AG09319 (cell line): Measurements from ENCODE around the gene UBA6.

Source experiments
- DNase-seq: peaks from one replicate; pipeline ENCODE4 v3.0.0-alpha.2; 2010; ENCODE audit warnings: low read depth; ENCODE audit errors: extremely low read depth
- TF ChIP-seq, protein P1 (sequence below): IDR thresholded peaks from 2 replicates; pipeline ENCODE4 v1.5.1; 2011; ENCODE audit warnings: low read depth, mild to moderate bottlenecking, inconsistent platforms, low read length, moderate library complexity

The UBA6 gene

DNA sequence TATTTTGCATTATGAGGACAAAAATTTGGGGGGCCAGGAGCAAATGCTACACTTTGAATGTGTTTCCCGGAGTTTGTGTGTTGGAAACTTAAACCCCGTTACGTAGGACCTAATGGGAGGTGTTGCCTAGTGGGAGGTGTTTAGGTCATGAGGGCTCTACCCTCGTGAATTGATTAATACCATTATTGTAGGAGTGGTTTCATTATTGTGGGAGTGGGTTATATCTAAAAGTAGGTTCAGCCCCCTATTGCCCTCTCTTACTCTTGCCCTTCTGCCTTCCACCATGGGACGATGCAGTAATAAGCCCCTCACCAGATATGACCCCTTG, 15.5 kb downstream of the UBA6 start:
- no peak for DNase-seq
- TF ChIP-seq, protein P1, sequence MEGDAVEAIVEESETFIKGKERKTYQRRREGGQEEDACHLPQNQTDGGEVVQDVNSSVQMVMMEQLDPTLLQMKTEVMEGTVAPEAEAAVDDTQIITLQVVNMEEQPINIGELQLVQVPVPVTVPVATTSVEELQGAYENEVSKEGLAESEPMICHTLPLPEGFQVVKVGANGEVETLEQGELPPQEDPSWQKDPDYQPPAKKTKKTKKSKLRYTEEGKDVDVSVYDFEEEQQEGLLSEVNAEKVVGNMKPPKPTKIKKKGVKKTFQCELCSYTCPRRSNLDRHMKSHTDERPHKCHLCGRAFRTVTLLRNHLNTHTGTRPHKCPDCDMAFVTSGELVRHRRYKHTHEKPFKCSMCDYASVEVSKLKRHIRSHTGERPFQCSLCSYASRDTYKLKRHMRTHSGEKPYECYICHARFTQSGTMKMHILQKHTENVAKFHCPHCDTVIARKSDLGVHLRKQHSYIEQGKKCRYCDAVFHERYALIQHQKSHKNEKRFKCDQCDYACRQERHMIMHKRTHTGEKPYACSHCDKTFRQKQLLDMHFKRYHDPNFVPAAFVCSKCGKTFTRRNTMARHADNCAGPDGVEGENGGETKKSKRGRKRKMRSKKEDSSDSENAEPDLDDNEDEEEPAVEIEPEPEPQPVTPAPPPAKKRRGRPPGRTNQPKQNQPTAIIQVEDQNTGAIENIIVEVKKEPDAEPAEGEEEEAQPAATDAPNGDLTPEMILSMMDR, result no peak

DNA sequence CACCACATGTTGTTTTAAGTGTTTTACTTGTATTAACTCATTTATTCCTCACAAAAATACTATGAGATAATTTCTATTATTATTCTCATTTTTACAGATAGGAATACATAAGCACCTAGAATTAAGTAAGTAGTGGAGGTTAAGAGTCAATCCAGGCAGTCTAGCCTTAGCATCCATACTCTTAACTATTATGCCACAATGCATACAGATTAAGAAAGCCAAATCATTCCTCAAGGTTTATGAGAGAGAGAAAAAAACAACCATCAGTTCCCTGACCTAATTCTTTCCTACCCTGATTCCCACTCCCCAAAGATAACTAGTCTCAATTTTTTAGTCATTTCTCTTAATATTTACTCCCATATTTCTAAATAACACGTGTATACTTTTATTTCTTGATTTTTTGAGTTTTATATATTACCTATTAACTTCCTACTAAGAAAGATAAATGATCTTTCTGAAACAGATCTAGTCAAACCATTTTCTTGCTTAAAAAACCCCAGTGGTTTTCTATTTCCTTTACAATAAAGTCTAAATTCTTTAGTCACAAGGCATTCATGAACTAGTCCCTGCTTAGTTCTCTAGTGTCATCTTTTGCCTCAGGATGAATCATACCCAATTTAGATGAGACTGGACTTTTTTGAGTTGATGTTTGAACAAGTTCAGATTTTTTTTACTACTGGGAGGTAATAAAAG, 16.0 kb downstream of the UBA6 start:
- TF ChIP-seq, protein P1, result no peak
- DNase-seq, result no peak

DNA sequence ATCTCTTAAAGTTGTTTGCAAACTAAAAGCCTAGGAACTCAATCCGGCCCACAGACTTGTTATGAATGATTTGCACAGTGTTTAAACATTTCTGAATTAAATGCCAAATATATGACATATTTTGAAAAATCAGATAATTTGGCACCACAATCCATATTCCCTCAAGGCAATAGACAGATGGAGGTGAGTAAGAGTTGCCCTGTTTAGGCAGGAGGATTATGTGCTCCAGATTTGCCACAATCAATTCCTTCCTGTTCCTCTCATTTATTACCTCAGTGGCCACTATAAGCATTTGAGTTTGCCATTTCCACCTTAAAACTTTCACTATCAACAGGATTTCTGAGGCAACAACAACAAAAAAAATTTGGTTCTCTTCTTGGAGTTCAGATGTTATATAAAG, 18.7 kb downstream of the UBA6 start:
- TF ChIP-seq, protein P1, result no peak
- DNase-seq, result no peak

DNA sequence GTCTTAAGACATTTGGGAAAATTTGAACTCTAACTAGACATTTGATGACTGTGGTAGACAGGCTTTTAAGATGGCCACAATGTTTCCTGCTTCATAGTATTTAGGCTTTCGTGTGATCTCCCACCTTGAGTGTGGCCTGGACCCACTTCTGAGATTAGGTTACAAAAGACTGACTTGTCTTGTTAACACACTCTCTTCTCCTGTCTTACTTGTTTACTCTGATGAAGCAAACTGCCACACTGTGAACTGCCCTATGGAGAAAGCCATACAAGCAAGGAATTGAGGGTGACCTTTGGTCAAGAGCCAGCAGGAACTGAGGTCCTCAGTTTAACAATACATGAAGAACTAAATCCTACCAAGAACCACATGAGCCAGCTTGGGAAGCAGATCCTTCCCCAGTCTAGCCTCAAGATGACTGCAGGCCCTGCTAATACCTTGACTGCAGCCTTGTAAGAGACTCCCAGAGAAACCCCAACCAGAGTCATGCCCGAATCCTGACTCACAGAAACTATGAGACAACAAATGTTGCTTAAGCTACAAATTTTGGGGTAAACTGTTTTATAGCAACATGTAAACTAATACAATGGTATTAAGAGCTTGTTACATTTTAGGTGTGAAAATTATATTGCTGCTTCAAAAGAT, 20.3 kb downstream of the UBA6 start:
- TF ChIP-seq, protein P1, result no peak
- no peak for DNase-seq

DNA sequence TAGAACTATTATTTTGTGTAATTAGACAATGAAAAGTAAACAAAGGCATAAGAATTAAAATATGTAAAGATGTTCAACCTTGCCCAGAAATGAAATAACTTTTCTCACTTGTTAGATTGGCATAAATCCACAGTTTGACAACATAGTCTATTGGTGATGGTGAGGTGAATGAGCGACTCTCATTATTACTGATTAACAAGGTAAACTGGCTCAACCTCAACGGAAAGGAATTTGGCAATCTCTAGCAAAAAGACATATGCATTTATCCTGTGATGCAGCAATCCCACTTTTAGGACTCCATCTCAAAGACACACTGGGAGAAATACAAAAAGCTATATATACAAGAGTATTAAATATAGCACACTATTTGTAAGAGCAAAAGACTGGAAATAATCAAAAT, 22.3 kb downstream of the UBA6 start:
- TF ChIP-seq, protein P1, result no peak
- no peak for DNase-seq

DNA sequence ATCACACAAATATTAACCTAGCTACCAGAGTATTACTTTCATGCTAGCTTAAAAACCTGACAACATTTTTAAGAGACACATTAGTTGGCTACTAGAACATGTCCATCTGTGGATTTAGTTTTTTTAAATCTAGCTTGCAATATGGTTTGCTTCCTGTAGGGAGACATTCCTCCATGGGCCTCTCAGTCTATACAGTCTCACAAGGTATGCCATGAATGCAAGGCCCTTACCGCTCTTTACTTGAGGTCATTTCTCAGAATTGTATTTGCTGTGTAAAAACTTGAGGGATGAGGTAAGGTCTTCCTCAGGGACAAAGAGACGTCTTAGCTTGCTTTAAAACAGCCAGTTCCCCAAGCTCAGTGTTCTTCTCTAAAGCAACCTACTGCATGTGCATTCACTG, 26.9 kb downstream of the UBA6 start:
- TF ChIP-seq, protein P1, result no peak
- DNase-seq, result no peak

DNA sequence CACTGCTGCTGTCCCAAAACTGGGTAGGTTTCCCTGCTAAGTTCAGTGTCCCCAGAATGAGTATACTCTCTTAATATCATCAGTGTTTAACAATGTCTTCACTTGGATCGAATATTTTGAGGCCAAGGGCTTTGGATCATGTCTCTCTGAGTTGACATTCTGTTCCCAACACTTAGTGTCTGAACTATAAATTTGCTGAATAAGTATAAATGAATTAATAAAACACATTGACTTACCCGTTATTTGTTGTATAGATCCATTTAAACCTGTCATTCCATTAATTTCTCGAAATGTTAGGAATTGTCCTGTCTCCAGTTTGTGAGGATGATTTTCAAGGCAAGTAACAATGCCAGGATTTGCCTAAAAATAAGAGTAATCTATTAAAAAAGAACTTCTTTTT, 32.6 kb downstream of the UBA6 start:
- TF ChIP-seq, protein P1, result no peak
- no peak for DNase-seq
